ENCODE measurements around the gene B4GALT6.
"Not testable (repeated sequence)": the region's sequence is repeated elsewhere in the genome, so short reads cannot be mapped to it uniquely, and the experiment has no call there.

The B4GALT6 gene, protein sequence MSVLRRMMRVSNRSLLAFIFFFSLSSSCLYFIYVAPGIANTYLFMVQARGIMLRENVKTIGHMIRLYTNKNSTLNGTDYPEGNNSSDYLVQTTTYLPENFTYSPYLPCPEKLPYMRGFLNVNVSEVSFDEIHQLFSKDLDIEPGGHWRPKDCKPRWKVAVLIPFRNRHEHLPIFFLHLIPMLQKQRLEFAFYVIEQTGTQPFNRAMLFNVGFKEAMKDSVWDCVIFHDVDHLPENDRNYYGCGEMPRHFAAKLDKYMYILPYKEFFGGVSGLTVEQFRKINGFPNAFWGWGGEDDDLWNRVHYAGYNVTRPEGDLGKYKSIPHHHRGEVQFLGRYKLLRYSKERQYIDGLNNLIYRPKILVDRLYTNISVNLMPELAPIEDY

DNA sequence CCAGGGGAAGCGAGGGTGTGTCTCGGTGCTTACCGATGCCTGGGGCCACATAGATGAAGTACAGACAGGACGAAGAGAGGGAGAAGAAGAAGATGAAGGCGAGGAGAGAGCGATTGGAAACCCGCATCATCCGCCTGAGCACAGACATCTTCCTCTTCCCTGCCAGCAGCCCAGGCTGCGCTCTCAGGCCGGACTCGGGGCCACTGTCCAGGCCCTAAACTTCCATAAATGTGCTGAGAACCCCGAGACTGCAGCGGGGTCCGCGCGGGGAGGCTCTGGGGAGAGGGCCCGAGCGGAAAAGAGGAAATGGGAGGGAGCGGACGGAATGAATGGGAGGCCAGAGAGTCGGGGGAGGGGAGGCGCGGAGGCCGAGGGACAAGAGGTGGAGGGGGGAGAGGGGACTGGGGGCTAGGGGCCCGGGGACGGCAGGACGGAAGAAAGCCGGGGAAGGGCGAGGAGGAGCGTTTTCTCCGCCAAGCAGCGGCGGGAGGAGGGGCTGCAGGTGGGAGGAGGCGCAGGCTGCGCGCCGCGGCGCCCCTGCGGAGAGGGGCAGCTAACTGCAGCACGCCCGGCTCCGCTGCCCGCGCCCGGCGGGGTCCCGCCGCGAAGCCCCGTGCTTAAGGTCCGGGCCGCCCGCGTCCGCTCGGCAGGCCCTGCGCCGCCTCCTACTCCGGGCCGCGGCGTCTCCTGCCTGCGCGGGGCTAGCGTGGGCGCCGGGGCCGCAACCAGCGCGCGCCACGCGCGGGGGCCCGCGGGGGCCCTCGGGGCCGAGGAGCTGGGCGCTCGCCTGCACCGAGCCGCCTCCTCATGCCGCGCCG, at the start of gene B4GALT6:
B4GALT6 (minus strand) TSS at position 303 of the 818 bp plus-strand sequence; CDS start at position 148, 155 bp downstream.
- DNase-seq: no peak

DNA sequence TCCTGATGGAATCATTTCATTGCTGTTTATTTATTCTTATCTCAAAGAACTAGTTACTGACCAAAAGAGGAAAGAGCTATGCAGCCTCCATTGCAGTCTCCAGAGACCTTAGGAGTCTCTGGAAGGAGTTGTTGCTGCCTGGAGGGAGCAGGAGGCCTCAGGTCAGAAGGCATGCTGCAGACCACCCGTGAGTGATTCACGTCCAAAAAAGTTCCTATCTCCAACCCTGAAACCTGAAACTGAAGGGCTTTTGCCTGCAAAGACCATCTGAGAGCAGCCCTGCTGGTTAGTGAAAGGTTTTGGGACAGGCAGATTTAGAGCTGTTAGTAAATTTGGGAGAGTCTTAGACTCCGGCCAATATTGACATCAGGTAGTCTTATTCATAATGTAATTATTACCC, 47.2 kb upstream of the B4GALT6 start:
- DNase-seq: no peak

DNA sequence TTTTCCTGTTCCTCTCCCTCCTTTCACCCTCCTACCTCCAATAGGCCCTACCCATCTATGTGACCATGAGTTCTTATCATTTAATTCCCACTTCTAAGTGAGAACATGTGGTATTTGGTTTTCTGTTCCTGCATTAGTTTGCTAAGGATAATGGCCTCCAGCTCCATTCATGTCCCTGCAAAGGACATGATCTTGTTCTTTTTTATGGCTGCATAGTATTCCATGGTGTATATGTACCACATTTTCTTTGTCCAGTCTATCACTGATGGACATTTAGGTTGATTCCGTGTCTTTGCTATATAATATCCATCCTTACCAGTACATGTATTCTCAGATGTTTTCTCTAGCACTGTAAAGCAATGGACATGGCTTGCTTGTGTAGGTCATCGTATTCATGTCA, 44.8 kb upstream of the B4GALT6 start:
- not testable (repeated sequence) for DNase-seq

GRCh38 chr18:31723990-31724711, 39.8 kb upstream of the B4GALT6 start:
- no peak for DNase-seq

GRCh38 chr18:31723639-31723989, 39.2 kb upstream of the B4GALT6 start:
- no peak for DNase-seq

- no peak for DNase-seq
These were observed 38.1 kb upstream of the B4GALT6 start for GRCh38 chr18:31722369-31722957.

- DNase-seq: no peak
These were observed 37.2 kb upstream of the B4GALT6 start for GRCh38 chr18:31721601-31722000.

DNA sequence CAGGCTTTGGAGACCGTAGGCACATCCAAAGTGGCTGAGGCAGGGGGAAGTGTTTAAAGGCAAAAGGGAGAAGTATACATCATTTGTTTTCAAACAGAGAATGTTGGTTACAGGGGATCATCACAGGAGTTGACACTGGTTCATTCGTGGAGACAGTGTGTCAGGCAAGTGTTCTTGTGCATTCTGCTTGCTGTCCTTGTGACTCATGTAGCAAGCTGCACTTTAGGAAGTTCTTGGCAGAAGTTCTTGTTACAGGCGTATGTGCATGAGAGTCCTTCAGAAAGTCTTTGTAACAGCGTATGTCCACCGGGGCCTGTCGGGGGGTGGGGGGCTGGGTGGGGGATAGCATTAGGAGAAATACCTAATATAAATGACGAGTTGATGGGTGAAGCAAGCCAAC, 36.5 kb upstream of the B4GALT6 start:
- no peak for DNase-seq

DNA sequence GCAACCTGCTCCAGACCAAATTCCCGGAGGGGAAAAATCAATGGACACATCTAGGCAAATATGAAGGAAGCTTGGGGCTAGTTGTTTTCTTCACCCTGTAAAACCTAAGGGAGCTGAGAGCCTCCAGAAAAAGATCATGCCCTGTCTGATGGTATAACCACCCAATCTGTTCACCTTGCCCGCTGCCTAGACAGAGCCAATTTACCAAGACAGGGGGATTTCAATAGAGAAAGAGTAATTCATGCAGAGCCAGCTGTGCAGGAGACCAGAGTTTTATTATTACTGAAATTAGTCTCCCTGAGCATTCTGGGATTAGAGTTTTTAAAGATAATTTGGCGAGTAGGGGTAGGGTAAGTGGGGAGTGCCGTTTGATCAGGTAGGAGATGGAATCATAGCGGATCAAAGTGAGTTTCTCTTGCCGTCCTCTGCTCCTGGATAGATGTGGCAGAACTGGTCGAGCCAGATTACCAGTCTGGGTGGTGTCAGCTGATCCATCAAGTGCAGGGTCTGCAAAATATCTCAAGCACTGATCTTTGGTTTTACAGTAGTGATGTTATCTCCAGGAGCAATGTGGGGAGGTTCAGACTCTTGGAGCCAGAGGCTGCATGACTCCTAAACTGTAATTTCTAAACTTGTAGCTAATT, 35.1 kb upstream of the B4GALT6 start:
- no peak for DNase-seq

GRCh38 chr18:31718386-31718785, 34.0 kb upstream of the B4GALT6 start:
- DNase-seq: no peak

DNA sequence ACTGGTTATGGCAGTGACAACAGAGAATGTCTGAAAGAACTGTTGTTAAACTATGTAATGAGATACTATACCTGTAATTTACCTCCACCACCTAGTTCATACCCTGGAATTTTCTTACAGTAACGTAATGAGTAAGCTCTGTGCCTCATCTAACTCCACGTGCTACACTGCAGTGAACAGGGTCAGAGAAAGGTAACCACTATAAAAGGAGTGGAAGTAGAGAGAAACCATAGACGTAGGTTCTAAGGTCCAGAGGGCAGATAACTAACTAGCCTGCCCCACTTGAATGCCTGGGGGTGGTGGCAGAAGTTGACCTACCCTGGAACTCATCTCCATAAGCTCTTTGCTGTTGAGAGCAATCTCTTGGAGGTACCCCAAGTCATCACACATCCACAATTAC, 32.0 kb upstream of the B4GALT6 start:
- no peak for DNase-seq

GRCh38 chr18:31711365-31712172, 27.2 kb upstream of the B4GALT6 start:
- DNase-seq: no peak

DNA sequence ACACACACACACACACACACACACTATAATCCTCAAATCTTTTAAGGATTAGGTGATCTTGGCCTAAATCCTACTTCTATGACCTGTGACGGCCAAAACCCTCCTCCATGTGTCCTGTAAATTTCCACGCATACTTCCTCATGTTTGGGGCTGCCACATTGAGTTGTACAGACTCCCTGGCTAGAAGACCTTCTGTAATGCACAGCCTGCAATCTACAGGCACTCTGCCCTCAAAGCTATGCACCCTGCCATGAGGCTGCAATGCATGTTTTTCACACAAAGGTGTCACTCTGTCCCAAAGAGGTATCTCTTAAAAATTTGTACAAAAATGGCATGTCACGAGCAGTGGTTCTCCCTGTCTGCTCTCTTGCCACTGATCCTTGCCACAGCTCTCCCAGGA, 26.4 kb upstream of the B4GALT6 start:
- no peak for DNase-seq

GRCh38 chr18:31707815-31708214, 23.4 kb upstream of the B4GALT6 start:
- no peak for DNase-seq

GRCh38 chr18:31702449-31702848, 18.1 kb upstream of the B4GALT6 start:
- no peak for DNase-seq

GRCh38 chr18:31701744-31702143, 17.4 kb upstream of the B4GALT6 start:
- no peak for DNase-seq

DNA sequence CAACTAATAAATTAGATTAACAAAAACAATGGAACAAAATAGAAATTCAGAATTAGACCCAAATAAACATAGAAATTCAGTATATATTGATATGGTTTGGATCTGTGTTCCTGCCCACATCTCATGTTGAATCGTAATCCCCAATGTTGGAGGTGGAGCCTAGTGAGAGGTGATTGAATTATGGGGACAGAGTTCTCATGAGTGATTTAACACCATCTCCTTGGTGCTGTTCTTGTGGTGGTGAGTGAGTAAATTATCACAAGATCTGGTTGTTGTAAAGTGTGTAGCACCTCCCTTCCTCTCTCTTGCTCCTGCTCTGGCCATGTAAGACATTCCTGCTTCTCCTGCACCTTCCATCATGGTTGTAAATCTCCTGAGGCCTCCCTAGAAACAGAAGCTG, 16.6 kb upstream of the B4GALT6 start:
- no peak for DNase-seq

- DNase-seq: no peak
These were observed 13.2 kb upstream of the B4GALT6 start for GRCh38 chr18:31697351-31698298.

DNA sequence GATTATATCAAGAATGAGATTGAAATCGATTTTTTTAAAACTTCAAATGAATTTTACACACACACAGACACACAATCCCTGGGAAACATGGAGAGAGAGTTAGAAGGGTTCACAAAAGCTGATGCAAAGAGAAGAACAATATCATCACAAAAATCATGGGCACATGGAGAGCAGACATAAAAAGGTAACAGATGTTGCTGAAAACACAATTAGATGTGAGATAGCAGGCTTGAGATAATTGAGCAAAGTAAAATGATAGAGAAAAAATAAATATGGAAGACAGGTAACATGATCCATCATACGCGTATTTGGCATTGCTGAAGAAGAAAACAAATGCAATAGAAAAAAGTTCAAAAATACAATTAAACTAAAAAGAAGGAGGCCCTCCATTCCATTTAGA, 11.6 kb upstream of the B4GALT6 start:
- DNase-seq: no peak

- no peak for DNase-seq
These were observed 9.9 kb upstream of the B4GALT6 start for GRCh38 chr18:31694297-31694696.

- no peak for DNase-seq
These were observed 4.2 kb upstream of the B4GALT6 start for GRCh38 chr18:31688606-31689005.

Measured in NCI-H2081 treated with DMSO at 0.1 percent for 48 hours (cell line).